ENCODE data around the gene PTPRM.

- TF ChIP-seq CTCF (optimal IDR thresholded peaks at IDR 0.05 in 1 of 3, IDR thresholded peaks at IDR 0.05 in 1 of 3, conservative IDR thresholded peaks at IDR 0.05 in 1 of 3; ENCODE audit: extremely low read depth in 1 of 3, insufficient read depth in 2 of 3, low read length in 3 of 3) (no peak), EZH2 (IDR thresholded peaks at IDR 0.05; ENCODE audit: low read length) (no peak)
Measured at GRCh38 chr18:8207996-8208395, 640.9 kb downstream of the PTPRM start.
